GM12891 (cell line): Measurements from ENCODE around the gene PAK4.

Experiments
- DNase-seq: peaks from one replicate; pipeline ENCODE4 v3.0.0; 2011; ENCODE audit warnings: low spot score; ENCODE audit not compliant: insufficient read length
- FAIRE-seq: peaks from 2 replicates; lab custom pipeline; 2011; peaks lifted over from hg19 to GRCh38; lab: Jason Lieb, UNC
- PAX5 ChIP-seq: IDR thresholded peaks from 2 replicates; pipeline ENCODE4 v1.6.1; 2011; ENCODE audit warnings: low read length, moderate library complexity, mild to moderate bottlenecking; ENCODE audit not compliant: insufficient read depth, severe bottlenecking
- POLR2A ChIP-seq: IDR thresholded peaks from 2 replicates; pipeline ENCODE4 v1.6.1; 2011; ENCODE audit warnings: low read depth, low read length, control low read depth
- POLR2AphosphoS5 ChIP-seq: IDR thresholded peaks from 2 replicates; pipeline ENCODE4 v1.6.1; 2011; ENCODE audit warnings: low read depth, low read length, control low read depth
- POU2F2 ChIP-seq: IDR thresholded peaks from 2 replicates; pipeline ENCODE4 v1.6.1; 2011; ENCODE audit warnings: low read depth, mild to moderate bottlenecking, control low read depth, low read length, moderate library complexity
- SPI1 ChIP-seq: IDR thresholded peaks from 2 replicates; pipeline ENCODE4 v1.6.1; 2011; ENCODE audit warnings: low read depth, low read length, control low read depth
- TAF1 ChIP-seq: IDR thresholded peaks from 2 replicates; pipeline ENCODE4 v1.6.1; 2011; ENCODE audit warnings: low read depth, low read length, control low read depth

The PAK4 gene

GRCh38 chr19:39163621-39164020 is 38.0 kb downstream of the PAK4 start:
- FAIRE-seq (no peak), DNase-seq (no peak)
- TF ChIP-seq POLR2AphosphoS5 (no peak), SPI1 (no peak), TAF1 (no peak), POU2F2 (no peak), POLR2A (no peak), PAX5 (no peak)

DNA sequence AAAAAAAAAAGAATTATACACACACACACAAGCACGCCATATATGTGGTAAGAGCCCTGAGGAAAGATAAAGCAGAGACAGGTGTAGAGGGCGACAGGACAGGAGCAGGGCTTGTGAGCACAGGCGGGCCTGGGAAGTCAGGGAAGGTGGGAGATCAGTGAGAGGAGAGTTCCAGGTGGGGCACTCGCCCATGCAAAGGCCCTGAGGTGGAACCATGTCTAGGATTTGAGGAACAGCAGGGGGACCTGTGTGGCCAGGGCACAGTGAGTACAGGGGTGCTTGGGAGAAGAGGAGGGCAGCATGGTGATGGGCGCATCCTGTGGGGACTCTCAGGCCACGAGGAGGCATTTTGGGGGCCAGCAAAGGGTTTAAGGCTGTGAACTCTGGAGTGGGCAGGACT is 38.7 kb downstream of the PAK4 start:
- TF ChIP-seq PAX5 (no peak), TAF1 (no peak), SPI1 (no peak), POLR2AphosphoS5 (no peak), POU2F2 (no peak), POLR2A (no peak)
- no peak for DNase-seq
- no peak for FAIRE-seq

DNA sequence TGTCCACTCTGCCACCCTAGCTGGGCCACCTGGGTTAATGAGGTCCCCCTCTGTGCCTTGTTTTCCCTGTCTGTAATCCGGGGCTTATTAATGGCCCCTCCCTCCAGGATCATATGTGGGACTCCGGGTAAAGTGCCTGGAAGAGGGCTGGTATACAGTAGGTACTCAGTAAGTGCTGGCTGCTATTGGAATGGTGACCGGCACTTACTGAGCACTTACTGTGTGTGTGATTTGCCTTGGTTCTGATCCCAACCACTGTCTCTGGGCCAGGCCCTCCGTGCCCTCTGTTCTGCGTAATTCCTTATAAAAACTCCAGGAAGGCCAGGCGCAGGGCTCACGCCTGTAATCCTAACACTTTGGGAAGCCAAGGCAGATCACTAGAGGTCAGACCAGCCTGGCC is 40.3 kb downstream of the PAK4 start:
- TF ChIP-seq POLR2A (no peak), TAF1 (no peak), POU2F2 (no peak), SPI1 (no peak), POLR2AphosphoS5 (no peak), PAX5 (no peak)
- no peak for FAIRE-seq
- no peak for DNase-seq

DNA sequence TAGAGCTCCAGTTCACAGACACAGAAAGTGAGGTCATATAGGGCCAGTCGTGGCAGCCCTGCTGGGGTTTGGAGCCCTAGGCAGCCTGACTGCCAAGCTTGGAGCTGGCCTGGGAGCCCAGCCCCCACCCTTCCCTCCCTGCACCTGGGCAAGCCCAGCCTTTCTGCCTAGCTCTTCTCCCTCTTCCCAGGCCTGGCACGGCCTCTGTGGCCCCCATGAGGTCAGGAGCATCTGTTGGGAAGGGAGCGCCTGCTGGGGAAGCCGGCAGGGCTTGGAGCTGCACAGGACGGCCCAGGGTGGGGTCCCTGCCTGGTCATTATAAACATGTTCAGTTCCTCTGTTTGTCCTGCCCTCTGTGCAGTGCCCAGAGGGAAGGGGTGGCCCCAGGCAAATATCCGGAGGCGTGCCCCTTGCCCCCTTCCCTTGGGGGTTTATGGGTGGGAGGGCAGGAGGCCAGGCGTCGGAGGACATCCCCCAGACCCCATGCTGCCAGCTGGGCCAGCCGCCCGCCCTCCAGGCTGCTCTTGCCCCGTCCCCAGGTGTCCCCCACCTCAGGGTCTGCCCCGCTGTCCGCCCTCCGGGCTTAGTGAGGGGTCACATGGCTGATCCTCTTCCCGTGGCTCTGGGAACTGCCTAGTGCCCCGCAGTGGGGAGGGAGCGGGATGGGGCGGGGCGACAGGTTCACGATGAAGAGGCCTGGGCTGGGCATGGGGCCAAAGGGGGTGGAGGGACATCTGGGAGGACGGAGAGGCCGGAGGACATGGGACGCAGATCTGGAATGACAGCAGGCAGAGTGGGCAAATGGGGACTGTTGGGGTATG is 41.2 kb downstream of the PAK4 start:
- FAIRE-seq: no peak
- no peak for TF ChIP-seq SPI1
- no peak for TF ChIP-seq POU2F2
- no peak for TF ChIP-seq POLR2AphosphoS5
- no peak for TF ChIP-seq TAF1
- TF ChIP-seq POLR2A: no peak
- TF ChIP-seq PAX5: no peak
- no peak for DNase-seq

GRCh38 chr19:39167461-39168257 is 42.1 kb downstream of the PAK4 start:
- FAIRE-seq (no peak), DNase-seq (no peak)
- TF ChIP-seq POLR2A (no peak), POU2F2 (no peak), SPI1 (no peak), POLR2AphosphoS5 (no peak), PAX5 (no peak), TAF1 (no peak)

GRCh38 chr19:39168258-39169142 is 42.9 kb downstream of the PAK4 start:
- FAIRE-seq: no peak

GRCh38 chr19:39169143-39169810 is 43.7 kb downstream of the PAK4 start:
- DNase-seq: no peak
- TF ChIP-seq POU2F2 (no peak), PAX5 (no peak), SPI1 (no peak), POLR2AphosphoS5 (no peak), POLR2A (no peak), TAF1 (no peak)
- FAIRE-seq: no peak

More at GRCh38 chr19:39168258-39169142, 42.9 kb downstream of the PAK4 start:
- no peak for TF ChIP-seq TAF1
- TF ChIP-seq PAX5: no peak
- no peak for TF ChIP-seq POLR2AphosphoS5
- TF ChIP-seq POU2F2: no peak
- no peak for TF ChIP-seq POLR2A
- no peak for TF ChIP-seq SPI1
- no peak for DNase-seq

DNA sequence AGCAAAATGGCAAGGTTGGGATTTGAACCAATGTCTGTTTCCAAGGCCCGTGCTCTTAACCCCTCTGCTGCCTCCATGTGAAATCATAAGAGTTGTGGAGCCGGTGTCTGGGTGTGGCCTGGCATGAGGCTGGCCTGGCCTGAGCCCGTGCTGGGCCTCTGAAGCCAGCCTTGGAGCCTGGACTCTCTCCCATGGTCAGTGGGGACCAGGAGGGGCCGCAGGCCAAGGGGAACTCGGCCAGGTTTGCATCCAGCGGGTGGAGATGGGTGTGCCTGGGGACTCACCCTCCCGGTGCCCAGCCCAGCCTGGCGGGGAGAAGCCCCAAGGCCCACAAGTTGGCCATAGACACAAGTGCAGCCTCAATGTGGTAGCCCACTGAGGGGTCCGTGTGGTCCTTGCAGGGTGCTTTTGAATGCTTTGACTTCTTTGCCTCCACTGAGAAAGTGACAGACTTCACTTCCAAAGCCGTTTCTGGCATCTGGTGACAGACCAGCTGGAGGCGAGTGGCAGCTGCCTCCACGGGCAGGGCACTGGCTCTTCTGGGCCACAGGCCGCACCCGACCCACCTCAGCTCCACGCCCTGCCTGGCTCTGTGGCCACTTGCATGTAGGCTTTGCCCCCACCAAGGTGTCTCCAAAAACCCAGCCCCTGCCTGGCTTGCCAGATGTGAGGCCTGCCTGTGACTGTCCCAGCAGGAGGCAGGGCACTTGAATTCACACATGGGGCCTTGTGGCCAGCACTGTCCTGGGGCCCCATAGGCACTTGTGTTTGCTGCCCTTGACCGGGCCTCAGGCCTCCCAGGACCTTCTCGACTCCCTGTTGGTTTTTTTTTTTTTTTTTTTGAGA is 45.0 kb downstream of the PAK4 start:
- DNase-seq (no peak), FAIRE-seq (no peak)
- no peak for TF ChIP-seq PAX5
- no peak for TF ChIP-seq SPI1
- TF ChIP-seq POLR2AphosphoS5: no peak
- TF ChIP-seq TAF1: no peak
- TF ChIP-seq POLR2A: no peak
- no peak for TF ChIP-seq POU2F2
